Stimulated activated CD8-positive, alpha-beta memory T cell treated with anti-CD3 and anti-CD28 coated beads, Interleukin-7, amount 100 ng/mL, for 1 hour (primary cell): ENCODE measurements around the gene GALNT2.

Source experiments
- DNase-seq, 2 donors: peaks; one replicate each; pipeline ENCODE4 v3.0.0-alpha.2; 2020; ENCODE audit warnings: low read depth in 2 of 2

The GALNT2 gene

GRCh38 chr1:230050973-230051735, 15.9 kb upstream of the GALNT2 start:
- no peak for DNase-seq

- no peak for DNase-seq
These were observed 15.0 kb upstream of the GALNT2 start for GRCh38 chr1:230052018-230052417.

GRCh38 chr1:230052665-230053064, 14.4 kb upstream of the GALNT2 start:
- no peak for DNase-seq

GRCh38 chr1:230054092-230054749, 12.8 kb upstream of the GALNT2 start:
- no peak for DNase-seq

GRCh38 chr1:230056098-230056497, 10.9 kb upstream of the GALNT2 start:
- no peak for DNase-seq

GRCh38 chr1:230057100-230057499, 9.9 kb upstream of the GALNT2 start:
- DNase-seq = no peak

- DNase-seq = no peak
These were observed 9.1 kb upstream of the GALNT2 start for GRCh38 chr1:230057681-230058565.

DNA sequence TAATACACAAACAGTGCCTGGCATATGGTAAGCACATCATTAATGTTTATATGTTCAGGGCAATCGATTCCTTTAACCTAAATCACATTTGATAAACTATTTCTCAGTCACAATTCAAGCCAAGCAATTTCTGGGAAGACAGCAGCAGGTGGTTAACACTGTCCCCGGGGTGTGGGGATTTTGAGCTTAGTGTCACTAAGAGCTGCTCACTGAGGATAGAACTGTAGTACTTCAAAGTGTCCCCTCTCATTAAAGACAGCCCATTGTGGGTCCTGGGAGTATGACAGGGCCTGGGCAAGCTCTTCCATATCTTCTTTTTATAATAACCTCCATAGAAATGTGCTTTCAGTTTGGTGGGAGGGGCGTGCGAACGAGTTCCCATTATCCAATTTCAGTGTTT, 8.4 kb upstream of the GALNT2 start:
- DNase-seq = no peak

- DNase-seq = no peak
These were observed 5.2 kb upstream of the GALNT2 start for GRCh38 chr1:230061801-230062200.

DNA sequence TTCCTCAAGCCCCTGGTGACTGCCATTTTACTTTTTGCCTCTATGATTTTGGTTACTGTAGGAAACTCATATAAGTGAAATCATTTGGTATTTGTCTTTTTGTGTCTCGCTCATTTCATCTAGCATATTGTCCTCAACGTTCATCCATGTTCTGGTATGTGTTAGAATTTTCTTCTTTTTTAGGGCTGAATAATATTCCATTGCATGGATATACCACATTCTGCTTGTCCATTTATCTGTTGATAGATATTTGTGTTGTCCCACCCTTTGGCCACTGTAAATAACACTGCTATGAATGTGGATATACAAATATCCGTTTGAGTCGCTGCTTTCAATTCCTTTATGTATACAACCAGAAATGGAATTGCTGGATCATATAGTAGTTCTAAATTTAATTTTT, 4.5 kb upstream of the GALNT2 start:
- DNase-seq = no peak

- no peak for DNase-seq
These were observed 2.8 kb upstream of the GALNT2 start for GRCh38 chr1:230064283-230064682.

GRCh38 chr1:230065161-230065560, 1.9 kb upstream of the GALNT2 start:
- DNase-seq = no peak

DNA sequence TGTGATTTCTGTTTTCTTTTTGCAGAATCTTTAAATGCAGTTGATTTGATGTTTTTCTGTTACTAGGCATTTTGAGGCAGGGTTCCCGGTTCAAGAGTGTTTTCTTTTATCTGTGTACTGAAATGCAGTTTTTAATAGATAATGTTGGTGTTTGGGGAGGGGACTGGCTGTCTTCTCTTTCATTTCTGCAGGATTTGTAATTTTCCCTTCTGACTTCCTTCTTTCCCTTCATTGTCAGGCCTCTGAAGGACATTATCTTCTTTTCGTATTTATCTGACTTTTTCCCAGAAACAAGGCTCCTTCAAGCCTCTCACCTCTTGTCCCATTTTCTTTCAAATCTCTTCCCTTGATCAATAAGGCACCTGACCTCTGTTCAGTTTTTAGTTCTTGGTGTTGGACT, 1.5 kb upstream of the GALNT2 start:
- DNase-seq = no peak

- no peak for DNase-seq
These were observed 1.0 kb upstream of the GALNT2 start for GRCh38 chr1:230066031-230066430.

- no peak for DNase-seq
These were observed 407 bp downstream of the GALNT2 start for GRCh38 chr1:230067419-230067870.

- DNase-seq = no peak
These were observed 1.0 kb downstream of the GALNT2 start for GRCh38 chr1:230067871-230068620.

DNA sequence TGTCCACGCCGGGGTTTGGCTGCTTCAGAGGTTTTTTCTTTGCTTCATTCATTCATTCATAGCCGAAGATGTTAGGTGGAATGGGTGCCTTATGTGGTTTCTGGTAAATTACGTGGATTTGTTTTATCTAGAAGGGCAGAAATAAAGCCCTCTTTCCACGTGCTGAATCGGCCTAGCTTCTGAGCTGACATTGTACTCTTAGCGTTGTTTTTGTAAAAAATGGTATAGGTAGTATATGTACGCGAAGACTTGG, 1.5 kb downstream of the GALNT2 start:
- no peak for DNase-seq

DNA sequence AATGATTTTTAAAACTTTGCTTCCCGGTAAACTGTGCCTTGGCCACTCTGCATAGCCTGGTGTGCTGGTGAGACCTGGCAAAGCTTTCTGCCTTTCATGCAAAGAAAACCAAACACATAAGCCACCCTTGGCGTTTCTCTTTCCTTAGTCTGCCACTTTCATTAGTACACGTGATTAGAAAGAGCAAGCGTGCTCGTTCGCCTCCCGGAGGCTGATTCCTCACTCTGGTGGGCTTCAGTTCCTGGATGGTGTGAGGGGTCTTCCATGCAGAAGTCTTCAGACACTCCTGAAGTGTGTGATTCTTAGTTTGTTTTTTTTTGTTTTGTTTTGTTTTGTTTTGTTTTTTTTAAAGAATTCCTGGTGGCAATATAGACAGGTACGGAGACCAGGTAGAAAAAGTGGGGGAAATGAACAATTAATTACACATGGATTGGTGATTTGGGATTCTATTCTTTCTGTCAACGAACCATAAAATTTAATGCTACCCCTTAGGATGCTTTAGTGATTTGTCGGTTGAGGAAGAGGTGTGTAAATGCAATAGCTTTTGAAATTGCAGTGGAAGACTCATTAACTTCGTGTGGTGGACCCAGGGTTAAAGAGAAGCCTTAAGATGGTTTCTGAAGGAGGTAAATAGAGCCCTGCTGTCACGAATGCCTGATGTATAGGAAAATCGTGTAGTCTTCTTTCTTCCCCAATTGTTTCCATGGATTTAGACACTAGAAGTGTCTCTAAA, 2.1 kb downstream of the GALNT2 start:
- no peak for DNase-seq

- no peak for DNase-seq
These were observed 2.8 kb downstream of the GALNT2 start for GRCh38 chr1:230069796-230070195.

DNA sequence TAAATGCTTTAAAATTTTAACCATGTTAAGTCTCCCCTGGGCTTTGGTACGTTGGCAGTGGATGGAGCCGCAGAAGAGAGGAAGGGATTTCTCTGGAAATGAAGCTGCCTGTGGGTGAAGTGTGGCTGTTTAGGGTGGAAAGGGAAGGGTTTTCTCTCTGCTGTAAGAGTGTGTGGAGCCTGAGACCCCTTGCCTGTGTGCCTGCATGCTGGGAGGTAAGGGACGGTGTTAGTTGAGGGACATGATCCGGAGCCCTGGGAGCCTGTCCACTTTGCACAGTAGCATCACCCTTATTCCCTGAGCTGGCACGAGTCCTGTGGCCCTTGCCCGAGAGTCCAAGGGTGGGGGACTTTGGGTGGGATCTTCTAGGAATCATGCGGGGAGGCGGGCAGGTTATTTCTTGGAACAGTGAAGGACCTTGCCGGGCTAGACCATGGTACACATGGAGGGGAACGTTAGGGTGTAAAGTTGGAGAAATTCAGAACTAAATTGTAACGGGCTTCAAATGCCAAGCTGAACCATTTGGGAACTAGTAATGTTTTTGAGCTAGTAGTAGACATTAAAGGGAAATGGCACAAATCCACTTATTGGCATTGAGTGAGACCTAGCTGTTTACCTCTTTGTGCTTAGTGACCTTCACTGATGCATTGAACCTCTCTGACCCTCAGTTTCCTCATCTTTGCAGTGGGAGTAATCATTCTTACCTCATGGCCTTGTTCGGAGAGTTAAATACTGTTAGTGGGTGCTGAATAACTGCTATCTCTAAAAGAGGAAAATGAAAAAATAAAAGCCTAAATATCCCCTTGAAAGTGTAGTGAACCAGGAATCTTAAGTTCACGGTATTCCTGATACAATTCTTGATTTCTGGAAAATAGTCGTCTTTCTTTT, 3.5 kb downstream of the GALNT2 start:
- DNase-seq = no peak
